H1 (cell line): ENCODE data around the gene ASB6. TPM values are rescaled to one million over a fixed set of nuclear protein-coding genes. Genes with fewer than 3 reads are reported as not detected.

ENCODE experiments used
- ATF2 ChIP-seq: IDR thresholded peaks from 2 replicates; pipeline ENCODE4 v1.6.1; 2012; ENCODE audit warnings: low read length, inconsistent platforms
- BCL11A ChIP-seq, 2 experiments: IDR thresholded peaks; one replicate each; pipeline ENCODE4 v1.6.1; 2011; ENCODE audit warnings: low read depth in 2 of 2, low read length in 2 of 2, mild to moderate bottlenecking in 2 of 2
- BRCA1 ChIP-seq: IDR thresholded peaks from 2 replicates; pipeline ENCODE4 v1.6.1; 2012; ENCODE audit warnings: low read depth, low read length, improper control_type of control experiment
- CBX5 ChIP-seq: fragments of 300-800, 300-1000 bp; sonication (generic); IDR thresholded peaks from 2 replicates; pipeline ENCODE4 v1.7.1; 2016; ENCODE audit warnings: antibody characterized with exemption, low read length, low read depth
- CEBPB ChIP-seq: IDR thresholded peaks from 2 replicates; pipeline ENCODE4 v1.6.1; 2012; ENCODE audit warnings: low read depth, low read length
- EGR1 ChIP-seq: IDR thresholded peaks from 2 replicates; pipeline ENCODE4 v1.6.1; 2011; ENCODE audit warnings: low read depth, low read length, borderline replicate concordance
- EP300 ChIP-seq, 2 experiments: IDR thresholded peaks; 1 replicate in 1 of 2; 2 replicates in 1 of 2; pipeline ENCODE4 v1.6.1; 2011 to 2012; ENCODE audit warnings: low read depth in 2 of 2, low read length in 2 of 2, mild to moderate bottlenecking in 2 of 2, borderline replicate concordance in 1 of 2, inconsistent platforms in 1 of 2, moderate library complexity in 1 of 2
- FOSL1 ChIP-seq: IDR thresholded peaks from 2 replicates; pipeline ENCODE4 v1.6.1; 2011; ENCODE audit warnings: mild to moderate bottlenecking, low read depth, low read length, moderate library complexity; ENCODE audit not compliant: insufficient read depth
- MAX ChIP-seq: IDR thresholded peaks from 2 replicates; pipeline ENCODE4 v1.6.1; 2012; ENCODE audit warnings: inconsistent platforms
- NRF1 ChIP-seq: IDR thresholded peaks from 2 replicates; pipeline ENCODE4 v1.6.1; 2011; ENCODE audit warnings: mild to moderate bottlenecking, low read depth, low read length, improper control_type of control experiment
- POU5F1 ChIP-seq: IDR thresholded peaks from 2 replicates; pipeline ENCODE4 v1.6.1; 2011; ENCODE audit warnings: low read depth, mild to moderate bottlenecking, low read length, moderate library complexity
- RBBP5 ChIP-seq: IDR thresholded peaks from 2 replicates; pipeline ENCODE4 v1.7.1; 2012; ENCODE audit warnings: low read depth, mild to moderate bottlenecking, inconsistent platforms, low read length, moderate library complexity, borderline replicate concordance
- SIN3A ChIP-seq, 2 experiments: IDR thresholded peaks in 1 of 2; conservative IDR thresholded peaks in 1 of 2; 2 replicates each; pipeline ENCODE4 v1.6.1; 2011 to 2012; ENCODE audit warnings: low read length in 2 of 2, improper control_type of control experiment in 1 of 2, low read depth in 1 of 2, mild to moderate bottlenecking in 1 of 2
- SP1 ChIP-seq: IDR thresholded peaks from 2 replicates; pipeline ENCODE4 v1.6.1; 2011; ENCODE audit warnings: low read depth, low read length
- SP4 ChIP-seq: IDR thresholded peaks from 2 replicates; pipeline ENCODE4 v1.6.1; 2012; ENCODE audit warnings: low read length, inconsistent platforms
- TAF1 ChIP-seq: IDR thresholded peaks from 2 replicates; pipeline ENCODE4 v1.6.1; 2011; ENCODE audit warnings: mild to moderate bottlenecking, low read depth, low read length
- TBP ChIP-seq: IDR thresholded peaks from 2 replicates; pipeline ENCODE4 v1.6.1; 2011; ENCODE audit warnings: low read depth, low read length, improper control_type of control experiment
- polyA plus RNA-seq, 7 experiments: library from polyadenylated mRNA; depleted of rRNA in 3 of 7; stranded (reverse) in 5 of 7; unstranded in 2 of 7; fragments of >200 nt in 5 of 7; fragments of 200-250 nt in 2 of 7; gene quantifications; 1 replicate in 5 of 7; 2 replicates in 1 of 7; 4 replicates in 1 of 7; pipeline versions ENCODE4 v1.2.1 to v1.2.3, GENCODE V29; 2011 to 2013; ENCODE audit warnings: missing spikeins in 2 of 7, mixed read lengths in 2 of 7
- total RNA-seq: library from RNA; stranded (reverse); fragmentation: NEBNext Ultra II Directional; extraction: Animal tissue kit (Norgen Biotek cat#: 25700); gene quantifications from 2 replicates; pipeline ENCODE4 v1.2.1, GENCODE V29; 2021

ASB6 gene
- total and polyA plus RNA-seq, 2 of the 8 experiments (the other 6 are each of a cell fraction or from before 2014, with no cell fraction given), result 14.0 to 17.3 TPM

GRCh38 chr9:129626079-129626624, 15.8 kb downstream of the ASB6 start, which contains the start of gene NTMT1 (continued):
- TF ChIP-seq ATF2 (no peak), SIN3A (conservative IDR thresholded peaks at IDR 0.05 in 1 of 2, IDR thresholded peaks at IDR 0.05 in 1 of 2; ENCODE audit: low read depth in 1 of 2, low read length in 2 of 2) (peak; percentile 24 to 64; a peak in 1 of 4 replicates), RBBP5 (peak; percentile 78; the same call in 1 of the 2 replicates), EP300 (IDR thresholded peaks at IDR 0.05; ENCODE audit: borderline replicate concordance in 1 of 2, low read depth in 2 of 2, low read length in 2 of 2) (no peak), SP4 (0 out of 2 replicates have a peak, but pooled peaks have one; percentile 43), FOSL1 (no peak), EGR1 (no peak), TBP (peak; percentile 79; the same call in 1 of the 2 replicates), TAF1 (peak; percentile 93), CEBPB (no peak), BCL11A (IDR thresholded peaks at IDR 0.05; ENCODE audit: low read depth in 2 of 2, low read length in 2 of 2) (no peak), MAX (peak; percentile 95), POU5F1 (no peak), NRF1 (peak; percentile 12; the same call in 1 of the 2 replicates), CBX5 (no peak), SP1 (peak; percentile 59; the same call in 1 of the 2 replicates), BRCA1 (no peak)
